HUES6 (cell line): ENCODE results near the gene MEG3.
"Not testable (repeated sequence)": the region's sequence is repeated elsewhere in the genome, so short reads cannot be mapped to it uniquely, and the experiment has no call there.

Experiments used
- H3K27ac ChIP-seq: 2 replicates; pipeline ENCODE4 v1.7.0; 2013; ENCODE audit warnings: low read depth, mild to moderate bottlenecking, low read length, inconsistent platforms
- H3K27me3 ChIP-seq: 2 replicates; pipeline ENCODE4 v1.6.1; 2013; ENCODE audit warnings: low read length; ENCODE audit not compliant: control insufficient read depth, insufficient read depth
- H3K36me3 ChIP-seq: 2 replicates; pipeline ENCODE4 v1.6.1; 2013; ENCODE audit warnings: low read length; ENCODE audit not compliant: control insufficient read depth, insufficient read depth
- H3K4me1 ChIP-seq: 2 replicates; pipeline ENCODE4 v1.6.1; 2013; ENCODE audit warnings: low read length; ENCODE audit not compliant: control insufficient read depth, insufficient read depth
- H3K4me3 ChIP-seq: 2 replicates; pipeline ENCODE4 v1.5.1; 2013; ENCODE audit warnings: low read depth, low read length
- H3K9ac ChIP-seq: one replicate; pipeline ENCODE4 v1.6.1; 2013; ENCODE audit warnings: mild to moderate bottlenecking, low read length
- H3K9me3 ChIP-seq: 2 replicates; pipeline ENCODE4 v1.6.1; 2013; ENCODE audit warnings: low read depth, low read length; ENCODE audit not compliant: control insufficient read depth, insufficient read depth

The MEG3 gene

DNA sequence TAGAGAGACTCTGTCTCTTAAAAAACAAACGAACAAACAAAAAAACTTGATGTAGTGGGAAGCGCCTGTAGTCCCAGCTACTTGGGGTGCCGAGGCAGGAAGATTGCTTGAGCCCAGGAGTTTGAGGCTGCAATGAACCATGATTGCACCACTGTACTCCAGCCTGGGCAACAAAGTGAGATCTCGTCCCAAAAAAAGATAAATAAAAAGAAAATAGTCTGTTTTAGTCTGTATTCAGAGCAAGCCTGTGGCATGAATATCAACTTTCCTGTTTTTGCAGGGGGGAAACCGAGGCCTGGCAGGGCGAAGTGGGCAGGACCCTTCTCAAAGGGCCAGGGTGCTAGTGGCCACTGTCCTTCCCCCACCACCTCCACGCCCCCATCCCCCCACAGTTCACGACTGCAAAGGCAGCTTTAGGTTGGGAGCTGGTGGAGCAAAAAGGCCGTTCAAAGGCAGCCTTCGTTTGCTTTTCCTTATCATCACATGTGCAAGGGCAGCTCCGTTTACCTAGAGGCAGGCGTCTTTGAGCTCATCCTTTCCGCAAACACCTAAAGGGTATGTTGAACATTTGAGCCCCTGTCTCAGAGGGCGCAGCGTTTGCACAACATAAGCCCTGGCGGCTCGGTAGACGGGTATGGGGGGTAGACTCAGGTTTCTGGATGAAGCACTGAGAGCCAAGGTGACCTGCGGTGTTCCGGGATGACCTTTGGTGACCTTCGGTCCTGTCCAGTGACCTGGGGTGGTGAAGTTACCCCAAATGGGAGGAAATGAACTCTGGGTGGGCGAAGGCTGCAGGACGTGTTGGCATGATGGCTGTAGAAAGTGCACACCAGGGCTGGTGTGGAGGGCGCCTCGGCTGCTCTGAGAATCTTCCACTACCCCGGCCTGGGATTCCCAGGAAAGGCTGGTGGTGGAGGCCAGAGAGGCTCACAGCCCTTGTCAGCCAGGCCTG is 8.7 kb upstream of the MEG3 start:
- no peak overlapping the region for H3K27ac ChIP-seq
- H3K4me3 ChIP-seq, result no peak overlapping the region
- peaks cover 8% of the 10 kb centered on the region; the same call in 1 of the 2 replicates for H3K9me3 ChIP-seq
- no peaks in the 10 kb centered on the region for H3K36me3 ChIP-seq
- peaks cover 21% of the 10 kb centered on the region for H3K4me1 ChIP-seq
- H3K9ac ChIP-seq, result no peak overlapping the region
- no peaks in the 10 kb centered on the region for H3K27me3 ChIP-seq

DNA sequence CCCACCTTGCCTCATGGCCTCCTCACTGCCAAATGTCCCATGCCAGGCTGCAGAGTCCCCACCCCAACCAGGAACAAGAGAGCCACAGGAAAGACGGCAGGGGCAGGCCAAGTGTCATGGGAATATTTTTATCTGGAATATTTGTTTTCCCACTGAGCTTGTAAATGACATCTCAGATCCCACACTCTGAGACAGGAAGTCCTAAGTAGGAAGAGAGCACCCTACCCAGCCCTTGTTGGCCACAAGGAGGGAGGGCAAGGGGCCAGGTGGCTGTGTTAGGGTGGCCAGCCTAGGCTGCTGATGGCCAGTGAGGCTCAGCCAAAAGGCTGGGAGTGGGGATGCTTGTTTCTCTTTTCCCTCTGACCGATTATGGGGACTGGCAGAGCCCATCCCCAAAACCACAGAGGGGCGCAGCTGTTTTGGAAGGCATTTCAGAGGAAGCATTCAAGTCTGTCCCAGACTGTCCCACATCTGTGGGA is 7.7 kb upstream of the MEG3 start:
- Histone ChIP-seq H3K9me3 (peaks cover 7% of the 10 kb centered on the region; the same call in 1 of the 2 replicates), H3K27ac (no peak overlapping the region), H3K4me1 (peaks cover 21% of the 10 kb centered on the region), H3K9ac (no peak overlapping the region), H3K27me3 (no peaks in the 10 kb centered on the region), H3K36me3 (no peaks in the 10 kb centered on the region), H3K4me3 (no peak overlapping the region)

DNA sequence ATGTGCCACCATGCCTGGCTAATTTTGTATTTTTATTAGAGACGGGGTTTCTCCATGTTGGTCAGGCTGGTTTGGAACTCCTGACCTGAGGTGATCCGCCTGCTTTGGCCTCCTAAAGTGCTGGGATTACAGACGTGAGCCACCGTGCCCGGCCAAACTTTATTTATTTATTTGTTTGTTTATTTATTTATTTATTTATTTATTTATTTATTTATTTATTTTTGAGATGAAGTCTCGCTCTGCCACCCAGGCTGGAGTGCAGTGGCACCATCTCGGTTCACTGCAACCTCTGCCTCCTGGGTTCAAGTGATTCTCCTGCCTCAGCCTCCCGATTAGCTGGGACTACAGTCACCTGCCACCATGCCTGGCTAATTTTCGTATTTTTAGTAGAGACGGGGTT is 7.0 kb upstream of the MEG3 start:
- H3K36me3 ChIP-seq, H3K27me3 ChIP-seq, H3K4me3 ChIP-seq, H3K27ac ChIP-seq, H3K9me3 ChIP-seq, H3K9ac ChIP-seq: not testable (repeated sequence)
- H3K4me1 ChIP-seq, result peaks cover 21% of the 10 kb centered on the region

DNA sequence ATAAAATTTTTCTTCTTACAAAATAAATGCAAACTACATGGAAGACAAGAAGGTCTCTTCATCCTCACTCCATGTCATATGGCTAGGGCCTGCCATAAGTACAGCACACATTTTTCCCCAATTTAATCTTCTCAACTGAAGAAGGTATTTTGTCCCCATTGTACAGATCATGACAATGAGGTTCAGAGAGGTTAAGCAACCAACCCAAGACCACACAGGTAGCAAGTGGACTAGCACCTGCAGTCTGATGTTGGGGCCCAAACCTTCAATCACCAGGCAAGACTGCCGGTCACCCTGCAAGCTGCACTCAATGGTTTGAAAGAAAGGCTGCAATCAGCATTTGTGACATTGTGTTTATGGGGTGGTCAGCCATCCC is 6.5 kb upstream of the MEG3 start:
- Histone ChIP-seq H3K4me1 (peaks cover 21% of the 10 kb centered on the region), H3K27me3 (no peaks in the 10 kb centered on the region), H3K9me3 (no peaks in the 10 kb centered on the region), H3K9ac (no peak overlapping the region), H3K4me3 (no peak overlapping the region), H3K36me3 (no peaks in the 10 kb centered on the region), H3K27ac (no peak overlapping the region)

DNA sequence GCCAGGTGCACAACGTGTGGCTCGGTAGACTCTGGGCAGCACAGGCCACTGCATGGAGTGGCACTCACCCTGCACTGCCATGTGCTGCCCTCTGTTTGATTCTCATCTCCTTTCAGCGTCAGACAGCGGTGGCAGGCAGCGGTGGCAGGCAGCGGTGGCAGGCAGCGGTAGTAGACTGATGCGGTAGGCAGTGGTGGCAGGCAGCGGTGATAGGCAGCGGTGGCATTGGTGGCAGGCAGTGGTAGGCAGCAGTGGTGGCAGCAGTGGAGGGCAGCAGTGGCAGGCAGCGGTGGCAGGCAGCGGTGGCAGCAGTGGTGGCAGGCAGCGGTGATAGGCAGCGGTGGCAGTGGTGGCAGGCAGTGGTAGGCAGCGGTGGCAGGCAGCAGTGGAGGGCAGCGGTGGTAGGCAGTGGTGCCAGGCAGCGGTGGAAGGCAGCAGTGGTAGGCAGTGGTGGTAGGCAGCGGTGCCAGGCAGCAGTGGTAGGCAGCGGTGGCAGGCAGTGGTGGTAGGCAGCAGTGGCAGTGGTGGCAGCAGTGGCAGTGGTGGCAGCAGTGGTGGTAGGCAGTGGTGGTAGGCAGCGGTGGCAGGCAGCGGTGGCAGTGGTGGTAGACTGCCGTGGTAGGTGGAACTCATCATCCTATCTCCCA is 6.0 kb upstream of the MEG3 start:
- peaks cover 21% of the 10 kb centered on the region for H3K4me1 ChIP-seq
- no peak overlapping the region for H3K9ac ChIP-seq
- no peaks in the 10 kb centered on the region for H3K9me3 ChIP-seq
- no peak overlapping the region for H3K27ac ChIP-seq
- no peaks in the 10 kb centered on the region for H3K36me3 ChIP-seq
- no peak overlapping the region for H3K4me3 ChIP-seq
- peaks cover 2% of the 10 kb centered on the region for H3K27me3 ChIP-seq

DNA sequence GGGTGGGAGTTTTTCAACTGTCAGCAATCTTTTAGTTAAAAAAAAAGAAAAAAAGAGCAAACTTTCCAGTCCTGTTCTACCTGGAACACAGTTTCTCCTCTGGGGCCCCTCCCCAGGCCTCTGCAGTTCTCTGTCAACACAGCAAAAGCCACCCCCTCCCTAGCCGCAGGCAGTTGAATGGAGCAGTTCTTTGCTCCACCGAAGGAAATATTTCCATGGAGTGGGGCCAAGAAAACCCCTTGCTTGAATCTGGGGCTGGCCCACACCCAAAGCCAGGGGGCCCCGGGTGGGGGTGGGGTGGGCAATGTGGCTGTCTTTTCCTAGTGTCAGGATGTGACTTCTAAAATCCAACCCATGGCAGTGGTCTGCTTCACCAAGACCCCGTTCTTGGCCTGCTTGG is 5.0 kb upstream of the MEG3 start:
- Histone ChIP-seq H3K4me3 (no peak overlapping the region), H3K27ac (no peak overlapping the region), H3K4me1 (peaks cover 17% of the 10 kb centered on the region), H3K27me3 (peaks cover 9% of the 10 kb centered on the region), H3K36me3 (no peaks in the 10 kb centered on the region), H3K9me3 (0 out of 2 replicates have a peak, but pooled peaks cover 2% of the 10 kb centered on the region), H3K9ac (no peak overlapping the region)

DNA sequence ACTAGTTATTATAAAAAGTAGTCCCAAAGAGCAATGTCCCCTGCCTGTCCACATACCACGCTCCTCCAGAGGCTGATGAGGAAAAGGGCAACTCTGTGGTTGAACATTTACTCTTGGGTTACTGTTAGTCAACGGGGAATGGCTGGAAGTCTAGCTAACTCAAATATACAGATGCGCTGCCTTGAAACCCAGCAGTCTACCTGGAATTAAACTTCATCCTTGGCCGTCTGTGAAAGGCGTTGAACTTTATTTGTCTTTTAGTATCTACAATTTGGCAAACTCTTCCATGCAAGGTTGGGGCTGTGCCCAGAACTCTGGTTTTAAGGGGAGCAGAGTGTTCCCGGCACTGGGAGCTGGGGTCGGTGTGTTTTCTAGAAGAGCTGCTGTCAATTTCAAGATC is 3.9 kb upstream of the MEG3 start:
- peaks cover 6% of the 10 kb centered on the region; the same call in 1 of the 2 replicates for H3K4me1 ChIP-seq
- H3K36me3 ChIP-seq, result no peaks in the 10 kb centered on the region
- no peak overlapping the region for H3K9ac ChIP-seq
- peaks cover 13% of the 10 kb centered on the region; the same call in 1 of the 2 replicates for H3K9me3 ChIP-seq
- peaks cover 11% of the 10 kb centered on the region for H3K27me3 ChIP-seq
- no peak overlapping the region for H3K4me3 ChIP-seq
- no peak overlapping the region for H3K27ac ChIP-seq

DNA sequence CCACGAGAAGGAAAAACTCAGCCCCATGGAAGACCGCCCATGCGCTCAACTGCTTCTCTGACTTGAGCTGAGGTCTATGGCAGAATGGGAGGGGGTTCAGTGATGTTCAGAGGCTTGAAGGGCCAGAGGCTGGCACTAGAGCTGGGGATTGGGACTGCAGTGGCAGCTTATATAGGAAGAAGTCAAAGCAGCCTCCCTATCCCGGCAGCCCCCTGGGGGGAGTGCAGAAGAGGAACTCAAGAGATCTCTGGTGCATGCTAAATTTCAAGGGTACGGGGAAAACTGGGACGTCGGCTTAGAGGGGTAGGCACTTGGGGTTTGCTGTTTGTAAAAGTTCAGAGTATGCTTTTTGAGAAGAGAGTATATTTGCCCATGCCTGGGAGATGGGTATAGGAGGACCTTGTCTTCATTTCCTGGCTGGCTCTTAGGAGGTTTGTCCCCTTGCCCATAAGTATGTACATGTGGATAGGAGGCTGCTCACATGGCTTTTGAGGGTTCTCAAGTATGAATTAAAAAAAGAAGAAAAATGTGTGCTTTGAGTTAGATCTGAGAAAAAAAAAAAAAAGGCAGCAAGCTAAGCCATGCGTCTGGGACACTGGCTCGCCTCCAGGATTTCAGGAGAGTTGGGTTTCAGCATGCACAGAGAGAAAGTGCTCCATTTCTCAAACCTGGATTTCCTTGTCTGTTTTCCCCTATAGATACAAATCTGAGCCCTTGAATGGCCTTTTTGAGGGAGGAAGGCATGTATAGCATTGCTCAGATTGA is 3.2 kb upstream of the MEG3 start:
- Histone ChIP-seq H3K9me3 (peaks cover 18% of the 10 kb centered on the region), H3K36me3 (no peaks in the 10 kb centered on the region), H3K4me1 (no peaks in the 10 kb centered on the region), H3K9ac (no peak overlapping the region), H3K27me3 (peaks cover 11% of the 10 kb centered on the region), H3K27ac (no peak overlapping the region), H3K4me3 (no peak overlapping the region)

DNA sequence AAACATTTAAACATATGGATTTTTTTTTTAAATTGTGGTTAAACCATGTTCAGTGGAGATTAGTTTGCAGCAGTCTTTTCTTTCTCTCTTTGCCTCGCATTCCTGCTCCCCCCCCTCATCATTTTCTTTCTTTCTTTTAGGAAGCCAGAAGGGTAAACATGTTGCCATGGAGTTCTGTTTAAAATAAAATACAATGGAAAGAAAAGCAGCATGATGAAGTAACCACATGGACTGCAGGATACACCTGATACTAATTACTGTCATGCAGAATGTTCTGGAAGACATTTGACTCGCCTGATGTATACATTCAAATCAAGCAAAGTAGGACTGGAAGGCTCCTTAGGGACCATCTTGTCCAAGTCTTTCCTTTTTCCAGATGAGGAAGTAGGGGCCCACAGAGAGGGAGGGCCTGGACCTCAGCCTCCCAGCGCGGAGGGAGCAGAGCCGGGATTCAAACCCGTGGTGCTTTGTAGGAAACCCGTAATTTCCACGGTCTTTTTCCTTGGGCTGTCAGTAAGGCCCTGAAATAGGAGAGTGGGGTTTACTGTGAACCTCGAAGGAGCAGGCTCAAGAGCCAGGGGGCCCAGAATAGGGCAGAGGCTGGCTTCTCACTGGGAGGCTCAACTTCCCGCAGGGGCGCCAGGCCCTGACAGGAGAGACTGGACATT is 2.4 kb upstream of the MEG3 start:
- H3K9ac ChIP-seq, result no peak overlapping the region
- H3K27ac ChIP-seq, result no peak overlapping the region
- H3K4me3 ChIP-seq, result no peak overlapping the region
- H3K4me1 ChIP-seq, result no peaks in the 10 kb centered on the region
- peaks cover 24% of the 10 kb centered on the region for H3K9me3 ChIP-seq
- no peaks in the 10 kb centered on the region for H3K36me3 ChIP-seq
- H3K27me3 ChIP-seq, result peaks cover 11% of the 10 kb centered on the region

DNA sequence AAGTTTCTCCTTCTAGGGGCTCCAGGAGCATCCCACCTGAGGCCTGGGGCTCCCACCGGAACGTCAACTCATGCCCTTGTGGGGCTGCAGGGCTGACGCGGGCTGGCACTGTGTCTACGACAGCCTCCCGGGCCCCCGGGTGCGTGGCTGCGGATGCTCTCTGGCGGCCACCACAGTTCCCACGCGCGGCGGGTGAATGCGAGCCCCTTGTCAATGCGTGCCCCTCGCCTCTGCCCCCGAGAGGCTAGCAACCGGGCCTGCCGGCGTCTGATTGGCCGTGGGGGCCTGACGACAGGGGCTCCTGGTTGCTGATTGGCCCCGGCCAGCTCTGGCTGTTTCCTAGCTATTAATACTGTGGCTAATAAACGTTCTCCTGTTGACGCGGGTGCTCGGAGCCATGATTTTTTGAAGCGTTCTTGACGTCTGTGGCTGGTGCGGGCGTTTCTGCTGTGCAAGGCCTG is 1.8 kb upstream of the MEG3 start:
- H3K4me3 ChIP-seq, result no peak overlapping the region
- no peak overlapping the region for H3K27ac ChIP-seq
- no peak overlapping the region for H3K9ac ChIP-seq

More for the DNA sequence above, 1.8 kb upstream of the MEG3 start:
- peaks cover 2% of the 10 kb centered on the region; the same call in 1 of the 2 replicates for H3K36me3 ChIP-seq
- H3K27me3 ChIP-seq, result peaks cover 11% of the 10 kb centered on the region
- no peaks in the 10 kb centered on the region for H3K4me1 ChIP-seq
- H3K9me3 ChIP-seq, result peaks cover 28% of the 10 kb centered on the region
